ENCODE results near the gene RIMKLB. TPM values are rescaled to one million over a fixed set of nuclear protein-coding genes. Genes with fewer than 3 reads are reported as not detected.
"Not testable (repeated sequence)": the region's sequence is repeated elsewhere in the genome, so short reads cannot be mapped to it uniquely, and the experiment has no call there.

Gene RIMKLB
- polyA plus RNA-seq, 1 of the 3 experiments (the other 2 are of a cell fraction): 24.5 TPM

DNA sequence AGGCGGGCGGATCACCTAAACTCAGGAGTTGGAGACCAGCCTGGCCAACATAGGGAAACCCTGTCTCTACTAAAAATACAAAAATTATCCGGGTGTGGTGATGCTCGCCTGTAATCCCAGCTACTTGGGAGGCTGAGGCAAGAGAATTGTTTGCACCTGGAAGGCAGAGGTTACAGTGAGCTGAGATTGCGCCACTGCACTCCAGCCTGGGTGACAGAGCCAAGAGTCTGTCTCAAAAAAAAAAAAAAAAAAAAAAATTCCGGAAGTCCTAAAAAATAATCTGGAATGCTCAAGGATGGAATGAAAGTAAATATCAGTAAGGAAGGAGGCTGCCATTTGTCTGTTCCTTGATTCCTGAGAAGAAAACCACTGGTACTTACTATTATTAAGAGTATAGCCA, 45.3 kb downstream of the RIMKLB start:
- WGBS (ENCODE audit: low lambda C conversion rate): 91% methylated on average over 4 of the region's 6 CpGs
- POLR2A ChIA-PET: not testable (repeated sequence)

DNA sequence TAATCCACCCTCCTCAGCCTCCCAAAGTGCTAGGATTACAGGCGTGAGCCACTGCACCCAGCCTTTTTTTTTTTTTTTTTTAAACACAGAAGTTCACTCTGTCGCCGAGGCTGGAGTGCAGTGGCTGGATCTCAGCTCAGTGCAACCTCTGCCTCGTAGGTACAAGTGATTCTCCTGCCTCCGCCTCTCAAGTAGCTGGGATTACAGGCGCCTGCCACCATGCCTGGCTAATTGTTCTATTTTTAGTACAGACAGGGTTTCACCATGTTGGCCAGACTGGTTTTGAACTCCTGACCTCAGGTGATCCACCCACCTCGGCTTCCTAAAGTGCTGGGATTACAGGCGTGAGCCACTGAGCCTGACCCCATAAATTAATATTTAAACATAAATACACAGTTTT, 47.8 kb downstream of the RIMKLB start:
- WGBS (ENCODE audit: low lambda C conversion rate): 98% methylated on average over 8 of the region's 8 CpGs
- H2AFZ ChIP-seq (ENCODE audit: low read depth); H3K9me3 ChIP-seq; H3K9me2 ChIP-seq; H3K27me3 ChIP-seq (ENCODE audit: insufficient read depth); H3K4me1 ChIP-seq (ENCODE audit: control insufficient read depth in 1 of 2, insufficient read depth in 2 of 2, low read depth in 1 of 2, low read length in 1 of 2); POLR2A ChIA-PET; H4K20me1 ChIP-seq (ENCODE audit: insufficient read depth); H3K4me2 ChIP-seq; DNase-seq; H3K27ac ChIP-seq (ENCODE audit: low read depth in 2 of 2, low read length in 1 of 2); H3K4me3 ChIP-seq (ENCODE audit: low read depth in 2 of 2, low read length in 1 of 2); H3K9ac ChIP-seq; H3F3A ChIP-seq (replicated peaks; ENCODE audit: insufficient read depth): not testable (repeated sequence)
- peaks cover 24% of the 10 kb centered on the region; the same call in 1 of the 2 replicates for H3K79me2 ChIP-seq (ENCODE audit: insufficient read depth)
- H3K36me3 ChIP-seq (replicated peaks in 1 of 2; ENCODE audit: control insufficient read depth in 1 of 2, insufficient read depth in 2 of 2, low read length in 1 of 2): peaks cover 8 to 13% of the 10 kb centered on the region in 2 experiments
- CTCF ChIA-PET: interaction anchor here (1.0 kb wide), 1 partner anchor 78 kb away, joined by 3 read pairs; no protein-coding TSS in a partner anchor

More for the DNA sequence above, 45.3 kb downstream of the RIMKLB start:
- H3K4me3 ChIP-seq (ENCODE audit: low read depth in 2 of 2, low read length in 1 of 2); H3K4me2 ChIP-seq; H3K27ac ChIP-seq (ENCODE audit: low read depth in 2 of 2, low read length in 1 of 2); H3K9me3 ChIP-seq; H2AFZ ChIP-seq (ENCODE audit: low read depth); H3F3A ChIP-seq (replicated peaks; ENCODE audit: insufficient read depth); H3K27me3 ChIP-seq (ENCODE audit: insufficient read depth); H3K9ac ChIP-seq; H3K9me2 ChIP-seq; DNase-seq; H4K20me1 ChIP-seq (ENCODE audit: insufficient read depth); H3K4me1 ChIP-seq (ENCODE audit: control insufficient read depth in 1 of 2, insufficient read depth in 2 of 2, low read depth in 1 of 2, low read length in 1 of 2): not testable (repeated sequence)
- CTCF ChIA-PET: interaction anchor here (1.0 kb wide), 1 partner anchor 18 kb away, joined by 4 read pairs; no protein-coding TSS in a partner anchor
- H3K36me3 ChIP-seq (replicated peaks in 1 of 2; ENCODE audit: control insufficient read depth in 1 of 2, insufficient read depth in 2 of 2, low read length in 1 of 2): peaks cover 0 to 11% of the 10 kb centered on the region in 2 experiments
- H3K79me2 ChIP-seq (ENCODE audit: insufficient read depth): peaks cover 47% of the 10 kb centered on the region; the same call in 1 of the 2 replicates

DNA sequence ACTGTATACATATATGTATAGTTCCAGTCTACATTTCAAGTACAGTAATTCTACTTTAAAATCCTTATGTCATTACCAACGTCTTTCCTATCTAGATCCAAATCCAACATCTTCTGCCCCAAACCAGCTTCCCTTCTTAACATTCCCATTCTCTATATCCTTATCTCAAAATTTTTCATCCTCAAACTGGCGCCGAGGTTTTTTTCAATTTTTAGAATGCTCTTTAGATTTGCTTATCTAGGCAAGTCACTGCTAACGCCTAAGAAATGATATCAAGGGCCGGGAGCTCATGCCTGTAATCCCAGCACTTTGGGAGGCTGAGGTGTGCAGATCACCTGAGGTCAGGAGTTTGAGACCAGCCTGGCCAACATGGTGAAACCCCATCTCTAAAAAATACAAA, 48.3 kb downstream of the RIMKLB start:
- no peak for DNase-seq
- H3K27me3 ChIP-seq (ENCODE audit: insufficient read depth): no peaks in the 10 kb centered on the region
- H3K79me2 ChIP-seq (ENCODE audit: insufficient read depth): peaks cover 20% of the 10 kb centered on the region; the same call in 1 of the 2 replicates
- peaks cover 0 to 5% of the 10 kb centered on the region in 2 experiments; a peak in 1 of 4 replicates for H3K4me1 ChIP-seq (ENCODE audit: control insufficient read depth in 1 of 2, insufficient read depth in 2 of 2, low read depth in 1 of 2, low read length in 1 of 2)
- H3K27ac ChIP-seq (ENCODE audit: low read depth in 2 of 2, low read length in 1 of 2): no peak overlapping the region
- no peak overlapping the region for H2AFZ ChIP-seq (ENCODE audit: low read depth)
- H3K4me2 ChIP-seq: no peak overlapping the region
- TF ChIP-seq NRF1 (IDR thresholded peaks at IDR 0.05; ENCODE audit: low read depth, low read length) (no peak), SMC3 (IDR thresholded peaks at IDR 0.05; ENCODE audit: low read depth, low read length) (no peak), FOXM1 (IDR thresholded peaks at IDR 0.05; ENCODE audit: low read depth) (no peak), ZBTB33 (IDR thresholded peaks at IDR 0.05; ENCODE audit: borderline replicate concordance, low read depth) (no peak), TCF12 (IDR thresholded peaks at IDR 0.05) (no peak), MEF2A (IDR thresholded peaks at IDR 0.05; ENCODE audit: borderline replicate concordance, low read depth) (no peak), FOSL2 (IDR thresholded peaks at IDR 0.05; ENCODE audit: borderline replicate concordance, low read depth) (no peak), USF1 (IDR thresholded peaks at IDR 0.05; ENCODE audit: borderline replicate concordance, low read depth) (no peak), FOXJ3 (CRISPR knock-in tag; IDR thresholded peaks at IDR 0.05) (no peak), RAD21 (IDR thresholded peaks at IDR 0.05; ENCODE audit: low read length) (no peak), RFX5 (IDR thresholded peaks at IDR 0.05; ENCODE audit: low read length) (no peak), YY1 (IDR thresholded peaks at IDR 0.05; ENCODE audit: low read depth) (no peak), GATA2 (CRISPR knock-in tag; IDR thresholded peaks at IDR 0.05) (no peak), JUND (IDR thresholded peaks at IDR 0.05) (no peak), TEAD4 (IDR thresholded peaks at IDR 0.05; ENCODE audit: borderline replicate concordance, insufficient read depth) (no peak), EZH2phosphoT487 (IDR thresholded peaks at IDR 0.05; ENCODE audit: borderline replicate concordance, low read depth) (no peak)
- TF ChIP-seq, protein P1, sequence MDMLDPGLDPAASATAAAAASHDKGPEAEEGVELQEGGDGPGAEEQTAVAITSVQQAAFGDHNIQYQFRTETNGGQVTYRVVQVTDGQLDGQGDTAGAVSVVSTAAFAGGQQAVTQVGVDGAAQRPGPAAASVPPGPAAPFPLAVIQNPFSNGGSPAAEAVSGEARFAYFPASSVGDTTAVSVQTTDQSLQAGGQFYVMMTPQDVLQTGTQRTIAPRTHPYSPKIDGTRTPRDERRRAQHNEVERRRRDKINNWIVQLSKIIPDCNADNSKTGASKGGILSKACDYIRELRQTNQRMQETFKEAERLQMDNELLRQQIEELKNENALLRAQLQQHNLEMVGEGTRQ (IDR thresholded peaks at IDR 0.05; ENCODE audit: borderline replicate concordance, low read depth, low read length): no peak
- no peaks in the 10 kb centered on the region for H3K9me3 ChIP-seq
- peaks cover 7% of the 10 kb centered on the region; the same call in 1 of the 2 replicates for H4K20me1 ChIP-seq (ENCODE audit: insufficient read depth)
- H3K4me3 ChIP-seq (ENCODE audit: low read depth in 2 of 2, low read length in 1 of 2): no peak overlapping the region
- H3K9ac ChIP-seq: no peak overlapping the region
- no peaks in the 10 kb centered on the region for H3K9me2 ChIP-seq
- no peaks in the 10 kb centered on the region for H3F3A ChIP-seq (replicated peaks; ENCODE audit: insufficient read depth)
- H3K36me3 ChIP-seq (replicated peaks in 1 of 2; ENCODE audit: control insufficient read depth in 1 of 2, insufficient read depth in 2 of 2, low read length in 1 of 2): peaks cover 11 to 17% of the 10 kb centered on the region in 2 experiments
- CTCF ChIA-PET: interaction anchor here (1.0 kb wide), 1 partner anchor 77 kb away, joined by 3 read pairs; no protein-coding TSS in a partner anchor
- POLR2A ChIA-PET: no interaction called here
- 92% methylated on average over 5 of the region's 5 CpGs for WGBS (ENCODE audit: low lambda C conversion rate)
